ENCODE results near the gene OR4N2.
"Not testable (repeated sequence)": the region's sequence is repeated elsewhere in the genome, so short reads cannot be mapped to it uniquely, and the experiment has no call there.

OR4N2 gene

GRCh38 chr14:19803470-19803869, at the start of gene OR4N2:
TSS of gene OR4N2 (plus strand) at chr14:19803770. CDS start at chr14:19827449, 23,679 bp downstream.
- not testable (repeated sequence) for DNase-seq

- no peak for DNase-seq
Measured at GRCh38 chr14:19754172-19754571, 49.4 kb upstream of the OR4N2 start.

- not testable (repeated sequence) for DNase-seq
Measured at GRCh38 chr14:19771491-19771890, 32.1 kb upstream of the OR4N2 start.

GRCh38 chr14:19771895-19772430, 31.6 kb upstream of the OR4N2 start:
- no peak for DNase-seq

- DNase-seq: not testable (repeated sequence)
Measured at GRCh38 chr14:19772454-19772853, 31.1 kb upstream of the OR4N2 start.

GRCh38 chr14:19773204-19773603, 30.4 kb upstream of the OR4N2 start, which contains the start of gene OR4M1:
TSS of gene OR4M1 (plus strand) at chr14:19773504. CDS start at chr14:19780323, 6,819 bp downstream.
- DNase-seq: not testable (repeated sequence)

- DNase-seq: no peak
Measured at GRCh38 chr14:19775587-19775986, 28.0 kb upstream of the OR4N2 start.

- not testable (repeated sequence) for DNase-seq
Measured at GRCh38 chr14:19785848-19786247, 17.7 kb upstream of the OR4N2 start.

- DNase-seq: not testable (repeated sequence)
Measured at GRCh38 chr14:19787318-19787717, 16.3 kb upstream of the OR4N2 start.

GRCh38 chr14:19788150-19788549, 15.4 kb upstream of the OR4N2 start:
- not testable (repeated sequence) for DNase-seq

- DNase-seq: not testable (repeated sequence)
Measured at GRCh38 chr14:19796520-19797108, 7.0 kb upstream of the OR4N2 start.

GRCh38 chr14:19799880-19800279, 3.7 kb upstream of the OR4N2 start:
- no peak for DNase-seq

GRCh38 chr14:19800282-19801117, 3.1 kb upstream of the OR4N2 start:
- DNase-seq: no peak

GRCh38 chr14:19801118-19801464, 2.5 kb upstream of the OR4N2 start:
- DNase-seq: no peak

GRCh38 chr14:19813171-19813920, 9.8 kb downstream of the OR4N2 start:
- DNase-seq: not testable (repeated sequence)

GRCh38 chr14:19819879-19820278, 16.3 kb downstream of the OR4N2 start:
- not testable (repeated sequence) for DNase-seq

GRCh38 chr14:19821016-19821415, 17.4 kb downstream of the OR4N2 start:
- not testable (repeated sequence) for DNase-seq

- no peak for DNase-seq
Measured at GRCh38 chr14:19823178-19823577, 19.6 kb downstream of the OR4N2 start.

- DNase-seq: no peak
Measured at GRCh38 chr14:19823765-19824164, 20.2 kb downstream of the OR4N2 start.

- not testable (repeated sequence) for DNase-seq
Measured at GRCh38 chr14:19827626-19828244, 24.2 kb downstream of the OR4N2 start.

GRCh38 chr14:19828314-19828713, 24.7 kb downstream of the OR4N2 start:
- no peak for DNase-seq

GRCh38 chr14:19834203-19834848, 30.8 kb downstream of the OR4N2 start:
- not testable (repeated sequence) for DNase-seq

All from left hindlimb (tissue), 1 donor.